IMR-90 (cell line): Measurements from ENCODE around the gene ACLY. TPM values are rescaled to one million over a fixed set of nuclear protein-coding genes. Genes with fewer than 3 reads are reported as not detected.
A peak's percentile ranks its signal among the peaks of the same experiment; 100 is the strongest.

ENCODE experiments used
- ATAC-seq: fragments of 200-7000 bp; cut with Tn5 transposase; 2 replicates; pipeline ENCODE4 v1.9.1; 2020; ENCODE audit warnings: low read depth, mild to moderate bottlenecking, moderate library complexity
- BruUV-seq: library from RNA; stranded (reverse); fragments of 400-500 nt; replicated peaks from 2 replicates; lab custom pipeline; 2021; lab: Mats Ljungman, UMichigan
- CTCF ChIA-PET: fragments of 300-600 bp; formaldehyde crosslinking; extraction: SDS; loops from one replicate; lab custom pipeline; 2021; ENCODE audit warnings: antibody characterized with exemption; lab: Yijun Ruan, JAX
- POLR2A ChIA-PET: fragments of 300-600 bp; sonication (Branson Sonifier 250); formaldehyde crosslinking; loops from one replicate; lab custom pipeline; 2022; ENCODE audit warnings: antibody characterized with exemption; ENCODE audit not compliant: unreplicated experiment; lab: Charles Lee
- DNase-seq: peaks from one replicate; pipeline ENCODE4 v3.0.0; 2013
- H2AFZ ChIP-seq: replicated peaks from 2 replicates; pipeline ENCODE3; 2013; ENCODE audit warnings: low read length, mild to moderate bottlenecking; ENCODE audit not compliant: poor library complexity
- H2AK5ac ChIP-seq: 2 replicates; pipeline ENCODE4 v1.6.1; 2013; ENCODE audit warnings: low read depth, low read length, inconsistent platforms
- H2AK9ac ChIP-seq: replicated peaks from 2 replicates; pipeline ENCODE3; 2013; ENCODE audit warnings: mild to moderate bottlenecking, low read depth, low read length, moderate library complexity; ENCODE audit not compliant: poor library complexity
- H2BK120ac ChIP-seq: 2 replicates; pipeline ENCODE4 v1.6.1; 2013; ENCODE audit warnings: low read depth, low read length, inconsistent platforms
- H2BK15ac ChIP-seq: 3 replicates; pipeline ENCODE4 v1.6.1; 2013; ENCODE audit warnings: low read depth, low read length, inconsistent platforms
- H2BK20ac ChIP-seq: 2 replicates; pipeline ENCODE4 v1.6.1; 2013; ENCODE audit warnings: low read depth, mild to moderate bottlenecking, inconsistent platforms, low read length, moderate library complexity
- H2BK5ac ChIP-seq: 2 replicates; pipeline ENCODE4 v1.6.1; 2013; ENCODE audit warnings: mild to moderate bottlenecking, low read depth, low read length, inconsistent platforms; ENCODE audit not compliant: poor library complexity, severe bottlenecking
- H3K14ac ChIP-seq: replicated peaks from 2 replicates; pipeline ENCODE4 v1.6.1; 2013; ENCODE audit warnings: low read depth, low read length, inconsistent platforms
- H3K18ac ChIP-seq: 2 replicates; pipeline ENCODE4 v1.6.1; 2013; ENCODE audit warnings: low read depth, low read length, control low read depth
- H3K23ac ChIP-seq: 2 replicates; pipeline ENCODE4 v1.6.1; 2013; ENCODE audit warnings: low read depth, low read length, inconsistent platforms
- H3K27ac ChIP-seq: 2 replicates; pipeline ENCODE4 v1.5.1; 2013; ENCODE audit warnings: mild to moderate bottlenecking, control low read depth, low read length; ENCODE audit not compliant: insufficient read depth
- H3K27me3 ChIP-seq: 2 replicates; pipeline ENCODE4 v1.6.1; 2013; ENCODE audit warnings: low read length; ENCODE audit not compliant: control insufficient read depth, insufficient read depth
- H3K36me3 ChIP-seq: 2 replicates; pipeline ENCODE4 v1.6.1; 2013; ENCODE audit warnings: low read length, mixed read lengths; ENCODE audit not compliant: control insufficient read depth, insufficient read depth
- H3K4ac ChIP-seq: 2 replicates; pipeline ENCODE4 v1.6.1; 2013; ENCODE audit warnings: low read depth, low read length, inconsistent platforms
- H3K4me1 ChIP-seq: 2 replicates; pipeline ENCODE4 v1.6.1; 2013; ENCODE audit warnings: low read length, mixed read lengths; ENCODE audit not compliant: control insufficient read depth, insufficient read depth
- H3K4me2 ChIP-seq: 2 replicates; pipeline ENCODE4 v1.6.1; 2013; ENCODE audit warnings: low read depth, mild to moderate bottlenecking, control low read depth, low read length, moderate library complexity
- H3K4me3 ChIP-seq: 2 replicates; pipeline ENCODE4 v1.5.1; 2013; ENCODE audit warnings: low read depth, mild to moderate bottlenecking, control low read depth, low read length, moderate library complexity; ENCODE audit not compliant: insufficient read depth
- H3K56ac ChIP-seq: 2 replicates; pipeline ENCODE4 v1.6.1; 2013; ENCODE audit warnings: low read length, inconsistent platforms; ENCODE audit not compliant: insufficient read depth; ENCODE audit errors: extremely low read depth
- H3K79me1 ChIP-seq, 2 experiments: 2 replicates each; pipeline ENCODE4 v1.6.1; 2013; ENCODE audit warnings: low read length in 2 of 2, inconsistent platforms in 1 of 2, low read depth in 1 of 2
- H3K9ac ChIP-seq: 2 replicates; pipeline ENCODE4 v1.6.1; 2013; ENCODE audit warnings: low read depth, low read length, control low read depth
- H3K9me1 ChIP-seq: 2 replicates; pipeline ENCODE4 v1.6.1; 2013; ENCODE audit warnings: low read length, inconsistent platforms; ENCODE audit not compliant: insufficient read depth
- H3K9me3 ChIP-seq: 2 replicates; pipeline ENCODE4 v1.6.1; 2013; ENCODE audit warnings: low read length; ENCODE audit not compliant: control insufficient read depth, insufficient read depth
- H4K20me1 ChIP-seq: 2 replicates; pipeline ENCODE4 v1.6.1; 2013; ENCODE audit warnings: low read length, inconsistent platforms; ENCODE audit not compliant: insufficient read depth
- H4K5ac ChIP-seq: 2 replicates; pipeline ENCODE4 v1.6.1; 2013; ENCODE audit warnings: mild to moderate bottlenecking, low read depth, low read length, control low read depth
- H4K8ac ChIP-seq, 2 experiments: 2 replicates each; pipeline ENCODE4 v1.6.1; 2013; ENCODE audit warnings: low read depth in 2 of 2, low read length in 2 of 2, control low read depth in 1 of 2, inconsistent platforms in 1 of 2
- H4K91ac ChIP-seq: 2 replicates; pipeline ENCODE4 v1.6.1; 2013; ENCODE audit warnings: low read depth, low read length, inconsistent platforms; ENCODE audit not compliant: insufficient read depth
- BHLHE40 ChIP-seq: fragments of 150-350 bp; IDR thresholded peaks from 2 replicates; pipeline ENCODE4 v1.6.1; 2016; ENCODE audit warnings: mild to moderate bottlenecking, low read depth, low read length
- CEBPB ChIP-seq: IDR thresholded peaks from 2 replicates; pipeline ENCODE4 v1.6.1; 2012; ENCODE audit warnings: low read depth, low read length, improper control_type of control experiment
- WGBS, 2 experiments: methylation state at CpG; one replicate each; pipeline versions ENCODE4 v1.1.5 to v1.1.7; 2013; ENCODE audit warnings: missing lambda C conversion rate in 2 of 2; ENCODE audit not compliant: insufficient read length in 1 of 2; ENCODE audit errors: extremely low coverage in 2 of 2; 5-methylcytosine and 5-hydroxymethylcytosine counted together
- dilution Hi-C: fragments of 300-500 bp; cut with HindIII; formaldehyde crosslinking; loops from one replicate; pipeline ENCODE4 v1.14.3; 2018; ENCODE audit warnings: low sequenced_read_pairs; ENCODE audit not compliant: unreplicated experiment
- in situ Hi-C: fragments of 300-500 bp; cut with MboI; formaldehyde crosslinking; loops from 3 replicates; pipeline ENCODE4 v1.14.3; 2019; ENCODE audit warnings: low sequenced_read_pairs, inconsistent platforms, mixed read lengths
- intact Hi-C: fragments of 100-400 bp; cut with micrococcal nuclease; formaldehyde crosslinking; loops from 2 replicates; pipeline ENCODE4 v1.10.0; 2022
- polyA plus RNA-seq, 3 experiments: library from polyadenylated mRNA; depleted of rRNA; stranded (reverse); fragments of >200 nt; gene quantifications; 2 replicates each; pipeline ENCODE4 v1.2.3, GENCODE V29; 2012; ENCODE audit warnings: low replicate concordance in 1 of 3
- total RNA-seq: library from RNA; depleted of rRNA; stranded (reverse); fragments of >200 nt; gene quantifications from 2 replicates; pipeline ENCODE4 v1.2.3, GENCODE V29; 2012

ACLY gene
- total and polyA plus RNA-seq, 2 of the 4 experiments (the other 2 are of a cell fraction): 167 to 230 TPM

DNA sequence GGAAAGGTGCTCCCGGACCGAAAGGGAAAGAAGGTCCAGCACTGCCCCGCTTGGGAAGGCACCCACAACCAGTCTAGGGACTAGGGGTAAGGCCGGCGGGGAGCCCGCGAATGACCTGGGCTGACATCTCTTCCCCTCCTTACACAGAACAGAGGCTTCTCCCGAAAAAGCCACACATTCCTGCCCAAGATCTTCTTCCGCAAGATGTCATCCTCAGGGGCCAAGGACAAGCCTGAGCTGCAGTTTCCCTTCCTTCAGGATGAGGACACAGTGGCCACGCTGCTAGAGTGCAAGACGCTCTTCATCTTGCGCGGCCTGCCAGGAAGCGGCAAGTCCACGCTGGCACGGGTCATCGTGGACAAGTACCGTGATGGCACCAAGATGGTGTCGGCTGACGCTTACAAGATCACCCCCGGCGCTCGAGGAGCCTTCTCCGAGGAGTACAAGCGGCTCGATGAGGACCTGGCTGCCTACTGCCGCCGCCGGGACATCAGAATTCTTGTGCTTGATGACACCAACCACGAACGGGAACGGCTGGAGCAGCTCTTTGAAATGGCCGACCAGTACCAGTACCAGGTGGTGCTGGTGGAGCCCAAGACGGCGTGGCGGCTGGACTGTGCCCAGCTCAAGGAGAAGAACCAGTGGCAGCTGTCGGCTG is 49.3 kb upstream of the ACLY start:
- H3K79me1 ChIP-seq: peaks cover 28 to 57% of the 10 kb centered on the region in 2 experiments

More for the DNA sequence above, 49.3 kb upstream of the ACLY start:
- Histone ChIP-seq H3K4ac (no peak overlapping the region; the same call in 1 of the 2 replicates), H3K4me3 (peak overlapping the region; percentile 94; the same call in 1 of the 2 replicates), H3K4me2 (peak overlapping the region; percentile 91), H2BK20ac (no peak overlapping the region), H4K8ac (peak overlapping the region; percentile 26 to 79; a peak in 1 of 4 replicates), H4K5ac (no peak overlapping the region), H3K9me3 (no peaks in the 10 kb centered on the region), H3K27me3 (no peaks in the 10 kb centered on the region), H2AFZ (peak overlapping the region; percentile 91), H4K91ac (no peak overlapping the region), H4K20me1 (peaks cover 30% of the 10 kb centered on the region), H3K23ac (peak overlapping the region; percentile 69; the same call in 1 of the 2 replicates), H2BK15ac (no peak overlapping the region), H3K4me1 (peaks cover 11% of the 10 kb centered on the region), H2BK5ac (no peak overlapping the region), H3K9me1 (peaks cover 16% of the 10 kb centered on the region), H3K27ac (peak overlapping the region; percentile 72), H3K18ac (no peak overlapping the region), H2BK120ac (no peak overlapping the region), H3K36me3 (peaks cover 37% of the 10 kb centered on the region), H2AK5ac (peak overlapping the region; percentile 87), H3K56ac (no peak overlapping the region), H3K9ac (peak overlapping the region; percentile 84), H2AK9ac (peak overlapping the region; percentile 96), H3K14ac (no peak overlapping the region)
- intact Hi-C loops (no loop called here), in situ Hi-C loops (loop anchor here (5.0 to 10.0 kb wide), 2 partner anchors 144 to 233 kb away; partner anchors contain the start of genes DHX58 and HAP1), dilution Hi-C loops (no loop called here)
- DNase-seq (no peak), ATAC-seq (no peak)
- ChIA-PET POLR2A (no interaction called here), CTCF (interaction anchor here (1.6 kb wide), 1 partner anchor 133 kb away, joined by 7 read pairs; no protein-coding TSS in a partner anchor)
- TF ChIP-seq CEBPB (no peak), BHLHE40 (no peak)
- TSS peak; percentile 80 for BruUV-seq
- WGBS, 2 experiments: 95% methylated on average over 28 of the region's 37 CpGs; no CpG with 5 or more reads in 1 of the 2 experiments
